ENCODE measurements around the gene HMGXB4. TPM values are rescaled to one million over a fixed set of nuclear protein-coding genes. Genes with fewer than 3 reads are reported as not detected.
"Not testable (repeated sequence)": the region's sequence is repeated elsewhere in the genome, so short reads cannot be mapped to it uniquely, and the experiment has no call there.

Gene HMGXB4
- total and polyA plus RNA-seq, 3 donors from 2014 or later, result 26.5 to 63.4 (median 58.7) TPM

- intact Hi-C loops (cut with DNase I; ENCODE audit: low total_unique reads), result no loop called here
- TF ChIP-seq CTCF (IDR thresholded peaks at IDR 0.05) (no peak), POLR2A (IDR thresholded peaks at IDR 0.05) (no peak)
- Histone ChIP-seq H3K4me3 (peak overlapping the region in 1 of 2 donors; percentile 16), H3K9me3 (no peaks in the 10 kb centered on the region), H3K27ac (no peak overlapping the region), H3K4me1 (no peaks in the 10 kb centered on the region), H3K36me3 (ENCODE audit: low read depth, missing control alignments) (no peaks in the 10 kb centered on the region), H3K27me3 (no peaks in the 10 kb centered on the region)
- peak; percentile 34 for DNase-seq
- WGBS, 2 donors, result 22 to 37% methylated on average over 15 to 16 of the region's 16 CpGs
Measured at GRCh38 chr22:35230839-35231584, 26.3 kb upstream of the HMGXB4 start.

- Histone ChIP-seq H3K9me3 (no peaks in the 10 kb centered on the region), H3K4me1 (no peaks in the 10 kb centered on the region), H3K36me3 (ENCODE audit: low read depth, missing control alignments) (no peaks in the 10 kb centered on the region), H3K27me3 (no peaks in the 10 kb centered on the region), H3K4me3 (no peak overlapping the region), H3K27ac (no peak overlapping the region)
- intact Hi-C loops (cut with DNase I; ENCODE audit: low total_unique reads), result no loop called here
- DNase-seq, result peak; percentile 76
- WGBS, 2 donors, result 13 to 16% methylated on average over 7 of the region's 7 CpGs
- TF ChIP-seq CTCF (IDR thresholded peaks at IDR 0.05) (peak; percentile 66 to 89 (median 76)), POLR2A (IDR thresholded peaks at IDR 0.05) (no peak)
Measured at GRCh38 chr22:35231585-35232084, 25.7 kb upstream of the HMGXB4 start.

GRCh38 chr22:35238749-35239148 lies 18.5 kb upstream of the HMGXB4 start:
- WGBS, 2 donors, result 100% methylated on average over 1 of the region's 1 CpG
- H3K27ac ChIP-seq, result not testable (repeated sequence)

GRCh38 chr22:35244507-35244906 lies 12.8 kb upstream of the HMGXB4 start:
- H3K4me3 ChIP-seq; H3K9me3 ChIP-seq; DNase-seq; H3K27ac ChIP-seq; intact Hi-C loops (cut with DNase I; ENCODE audit: low total_unique reads); H3K27me3 ChIP-seq; H3K36me3 ChIP-seq (ENCODE audit: low read depth, missing control alignments); H3K4me1 ChIP-seq: not testable (repeated sequence)
- 78 to 92% methylated on average over 4 of the region's 4 CpGs for WGBS, 2 donors

More at GRCh38 chr22:35238749-35239148, 18.5 kb upstream of the HMGXB4 start:
- DNase-seq; H3K9me3 ChIP-seq; H3K4me1 ChIP-seq; intact Hi-C loops (cut with DNase I; ENCODE audit: low total_unique reads); H3K36me3 ChIP-seq (ENCODE audit: low read depth, missing control alignments); H3K4me3 ChIP-seq; H3K27me3 ChIP-seq: not testable (repeated sequence)

- no peak for DNase-seq
- Histone ChIP-seq H3K27me3 (no peaks in the 10 kb centered on the region), H3K4me3 (no peak overlapping the region), H3K9me3 (no peaks in the 10 kb centered on the region), H3K4me1 (no peaks in the 10 kb centered on the region), H3K36me3 (ENCODE audit: low read depth, missing control alignments) (no peaks in the 10 kb centered on the region), H3K27ac (no peak overlapping the region)
- intact Hi-C loops (cut with DNase I; ENCODE audit: low total_unique reads), result no loop called here
- TF ChIP-seq POLR2A (IDR thresholded peaks at IDR 0.05), result no peak
- no peak for TF ChIP-seq CTCF (IDR thresholded peaks at IDR 0.05)
- 78 to 92% methylated on average over 4 of the region's 4 CpGs for WGBS, 2 donors
Measured at GRCh38 chr22:35250156-35250555, 7.1 kb upstream of the HMGXB4 start.

GRCh38 chr22:35253946-35254345 lies 3.3 kb upstream of the HMGXB4 start:
- WGBS, 2 donors, result 84 to 87% methylated on average over 2 of the region's 2 CpGs
- TF ChIP-seq POLR2A (IDR thresholded peaks at IDR 0.05), result no peak
- no peak for TF ChIP-seq CTCF (IDR thresholded peaks at IDR 0.05)
- intact Hi-C loops (cut with DNase I; ENCODE audit: low total_unique reads), result no loop called here
- no peaks in the 10 kb centered on the region for H3K27me3 ChIP-seq
- H3K36me3 ChIP-seq (ENCODE audit: low read depth, missing control alignments), result no peaks in the 10 kb centered on the region
- no peak for DNase-seq
- no peak overlapping the region for H3K4me3 ChIP-seq
- H3K9me3 ChIP-seq, result no peaks in the 10 kb centered on the region
- H3K4me1 ChIP-seq, result peaks cover 9% of the 10 kb centered on the region
- H3K27ac ChIP-seq, result no peak overlapping the region

All from testis (tissue), 3 donors.